Activated T-cell treated with anti-CD3 and anti-CD28 coated beads, Interleukin-2, amount 50 U/mL, for 1 hour (primary cell): ENCODE measurements around the gene LAMA4.

Experiments used
- DNase-seq: peaks from one replicate; pipeline ENCODE4 v3.0.0-alpha.2; 2020

Gene LAMA4

DNA sequence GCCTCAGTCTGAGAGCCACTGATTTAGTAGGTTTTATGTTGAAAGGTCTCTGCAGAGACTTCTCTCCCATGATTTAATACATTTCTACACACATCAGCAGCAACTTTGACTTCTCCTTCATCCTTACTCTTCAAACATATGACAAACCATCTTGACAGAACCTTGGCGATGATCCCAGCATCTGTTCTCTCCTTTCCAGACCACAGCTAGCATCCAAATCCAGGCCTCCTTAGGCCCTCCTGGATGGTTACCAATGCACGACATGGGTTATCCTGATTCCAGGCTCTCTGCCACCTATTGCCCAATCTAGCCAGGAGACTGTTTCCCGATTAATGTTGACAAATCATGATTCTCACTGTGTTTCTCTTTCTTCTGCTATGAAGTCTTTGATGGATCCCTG, 16.8 kb downstream of the LAMA4 start:
- DNase-seq: no peak

DNA sequence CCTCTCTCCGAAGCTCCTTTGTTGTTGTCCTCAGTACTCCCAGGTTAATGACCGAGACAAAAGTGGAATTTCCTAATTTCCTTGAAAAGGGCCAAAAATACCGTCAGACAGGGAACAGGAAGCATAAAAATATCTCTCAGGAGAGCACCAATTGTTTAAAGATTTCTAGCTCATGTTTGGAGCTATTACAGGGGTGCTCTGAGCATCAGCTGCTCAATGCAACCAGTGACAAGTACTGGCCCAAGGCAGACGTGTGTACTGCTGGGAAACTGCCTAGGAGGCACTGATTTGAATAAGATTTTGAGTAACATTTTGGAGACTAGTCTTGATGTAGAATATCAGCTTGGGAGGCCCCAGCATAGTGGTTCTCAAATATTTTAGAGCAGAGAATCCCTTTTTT, 17.3 kb downstream of the LAMA4 start:
- no peak for DNase-seq

DNA sequence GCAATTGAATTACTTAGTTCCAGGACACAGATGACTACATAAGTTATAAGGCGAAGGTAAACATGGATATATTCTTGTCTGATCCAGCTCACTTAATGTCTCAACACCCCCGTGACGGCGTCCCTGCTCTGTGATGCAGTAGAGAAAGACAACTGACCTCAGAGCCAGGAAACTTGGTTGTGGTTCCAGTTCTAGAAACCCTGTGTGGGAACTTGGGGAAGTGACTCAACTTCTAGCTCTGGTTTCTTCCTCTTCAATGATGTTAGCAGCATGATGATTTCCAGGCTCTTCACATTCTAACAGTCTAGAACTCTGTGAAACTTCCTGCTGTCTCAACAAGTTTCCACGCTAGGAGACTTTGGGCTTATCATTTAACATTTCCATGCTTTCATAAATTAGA, 18.4 kb downstream of the LAMA4 start:
- DNase-seq: no peak

DNA sequence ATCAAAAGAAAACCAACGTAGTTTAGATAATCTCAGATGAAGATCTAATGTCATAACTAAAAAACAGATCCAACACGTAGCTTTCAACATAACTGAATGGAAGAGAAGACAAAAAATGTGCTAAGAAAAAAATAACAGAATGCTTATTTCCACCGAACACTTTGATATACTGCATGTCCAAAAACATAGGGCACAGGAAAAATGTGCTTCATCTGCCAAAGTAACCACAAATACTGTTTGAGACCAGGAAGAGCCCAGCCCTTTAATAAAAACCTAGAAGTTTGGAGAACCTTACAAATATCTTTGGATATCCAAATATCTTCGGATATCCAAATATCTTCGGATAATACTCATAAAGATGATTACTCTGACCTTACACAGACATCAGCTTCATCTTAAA, 19.8 kb downstream of the LAMA4 start:
- DNase-seq: no peak

DNA sequence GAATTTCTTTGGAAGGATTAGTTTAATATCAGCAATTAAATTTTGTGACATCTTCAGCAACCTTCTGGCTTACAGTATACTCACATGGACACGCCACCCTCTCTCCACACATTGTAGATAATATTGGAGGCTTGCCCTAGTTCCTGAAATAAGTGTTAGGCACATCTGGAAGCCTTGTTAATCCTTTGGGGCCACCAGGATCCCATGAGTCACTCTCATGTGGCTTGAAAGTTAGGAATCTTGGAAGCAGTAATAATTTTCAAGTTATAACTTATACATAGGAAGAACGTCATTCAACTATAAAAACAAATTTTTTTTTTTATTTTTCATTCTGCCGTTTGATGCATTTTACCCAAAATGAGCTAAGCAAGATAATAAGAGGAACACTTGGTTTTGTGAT, 20.5 kb downstream of the LAMA4 start:
- no peak for DNase-seq

DNA sequence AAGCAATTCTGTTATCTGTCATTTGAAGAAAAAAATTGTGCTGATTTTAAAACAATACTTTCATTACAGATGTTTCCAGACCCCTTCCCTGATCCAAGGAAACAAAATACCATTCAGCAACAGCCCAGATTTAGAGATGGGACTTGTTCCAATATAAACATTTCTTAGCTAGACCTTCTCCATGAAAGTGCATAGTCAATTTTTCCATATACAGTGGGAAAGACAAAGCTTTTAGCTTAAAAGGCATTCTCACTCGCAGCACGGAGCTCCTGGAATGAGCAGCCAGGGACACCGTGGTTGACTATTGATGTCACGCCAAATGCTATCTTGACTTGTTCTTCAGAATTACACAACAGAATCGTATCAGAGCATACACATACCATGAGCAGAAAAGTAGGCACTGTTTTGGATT, 21.5 kb downstream of the LAMA4 start:
- DNase-seq: no peak

DNA sequence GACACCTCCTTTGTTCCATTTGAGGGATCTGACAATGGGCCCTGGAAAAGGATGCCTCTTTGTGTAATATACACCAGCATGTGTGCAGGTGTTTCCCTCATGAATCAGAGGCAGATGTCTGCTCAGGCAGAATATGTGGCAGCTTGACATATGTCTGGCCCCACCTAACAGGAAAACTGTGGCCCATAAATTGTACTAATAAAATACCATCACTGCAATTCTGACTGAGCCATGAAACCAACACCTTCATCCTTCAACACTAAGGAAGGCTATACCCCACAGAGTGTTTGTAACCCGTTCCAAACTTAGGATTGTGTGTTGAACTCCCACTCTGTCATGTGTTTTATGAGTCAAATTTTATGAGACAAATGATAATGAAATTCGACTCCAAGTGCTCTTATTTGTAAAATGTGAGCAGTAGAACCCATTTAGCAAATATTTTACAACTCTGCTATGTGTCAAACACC, 22.7 kb downstream of the LAMA4 start:
- DNase-seq: no peak

DNA sequence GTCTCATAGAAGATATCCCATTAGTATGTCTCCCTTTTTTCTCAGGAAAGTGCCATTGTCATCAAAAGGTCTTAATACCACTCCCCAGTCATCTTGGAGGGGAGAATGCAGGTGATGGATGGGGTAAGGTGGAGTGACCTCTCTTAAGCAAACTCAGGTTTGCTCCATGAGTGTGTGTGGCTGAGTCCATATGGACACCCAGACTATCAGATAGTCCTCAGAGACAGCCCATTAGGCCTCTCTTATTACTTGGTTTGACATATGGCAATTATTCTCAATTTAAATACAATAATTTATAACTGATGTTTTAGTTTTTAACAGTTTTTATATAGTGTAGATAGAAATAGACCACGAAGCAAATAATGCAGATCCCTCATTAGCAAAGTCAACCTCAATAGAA, 23.2 kb downstream of the LAMA4 start:
- DNase-seq: no peak

DNA sequence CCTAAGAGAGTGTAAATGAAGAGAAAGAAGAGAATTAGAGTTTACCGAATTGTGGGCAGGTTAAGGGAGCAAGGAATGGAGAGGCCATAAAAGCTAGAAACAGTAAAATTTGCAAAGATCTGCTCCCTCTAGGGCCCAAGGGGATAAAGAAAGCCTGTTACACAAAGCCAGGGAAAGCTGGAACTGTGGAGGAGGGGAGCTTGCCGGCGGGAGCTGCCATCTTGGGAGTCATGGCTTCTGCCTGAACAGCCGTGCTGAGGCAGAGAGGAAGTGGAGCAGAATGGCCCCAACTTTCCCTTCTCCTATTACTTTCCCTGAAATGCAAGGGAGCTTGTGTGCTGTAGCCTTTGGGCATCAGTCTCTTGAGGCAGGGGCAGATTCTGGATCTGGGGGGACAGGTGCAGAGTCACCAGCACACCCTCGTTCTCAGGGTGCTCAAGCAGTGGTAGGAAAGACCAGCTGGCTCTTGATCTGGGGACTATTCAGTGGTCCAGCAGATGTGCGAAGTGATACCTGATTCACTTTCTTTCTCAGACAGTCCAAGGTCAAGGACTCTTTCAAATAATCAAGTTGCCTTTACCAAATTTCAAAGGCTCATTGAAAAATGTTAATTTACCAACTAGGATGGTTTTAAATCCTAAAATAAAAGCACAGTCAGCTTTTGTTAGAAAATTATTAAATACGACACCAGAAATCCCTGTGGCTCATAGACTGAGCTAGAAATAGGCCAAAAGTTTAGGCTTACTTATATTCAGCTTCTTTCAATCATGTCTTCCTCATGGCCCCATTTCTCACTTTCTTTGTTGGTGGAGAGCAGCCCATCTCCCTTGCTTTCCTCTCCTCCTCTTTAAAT, 25.7 kb downstream of the LAMA4 start:
- no peak for DNase-seq

DNA sequence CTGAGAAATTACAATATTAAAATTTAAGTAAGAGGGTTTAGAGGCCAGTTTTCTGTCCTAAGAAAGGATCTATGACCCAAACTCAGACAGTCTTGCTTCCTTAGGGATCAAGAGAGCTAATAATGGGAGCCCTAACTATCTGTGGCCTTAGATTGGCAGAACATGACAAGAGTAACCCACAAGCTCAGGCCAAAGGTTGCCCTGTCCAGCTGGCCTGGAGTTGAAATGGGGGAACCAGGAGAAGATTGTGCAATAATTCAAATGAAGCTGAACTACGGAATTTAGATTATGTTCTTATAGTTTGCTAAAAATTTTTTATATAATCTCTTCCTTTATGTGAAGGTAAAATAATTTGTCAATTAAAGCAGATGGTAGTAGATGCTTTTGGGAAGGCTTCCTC, 26.4 kb downstream of the LAMA4 start:
- DNase-seq: no peak

DNA sequence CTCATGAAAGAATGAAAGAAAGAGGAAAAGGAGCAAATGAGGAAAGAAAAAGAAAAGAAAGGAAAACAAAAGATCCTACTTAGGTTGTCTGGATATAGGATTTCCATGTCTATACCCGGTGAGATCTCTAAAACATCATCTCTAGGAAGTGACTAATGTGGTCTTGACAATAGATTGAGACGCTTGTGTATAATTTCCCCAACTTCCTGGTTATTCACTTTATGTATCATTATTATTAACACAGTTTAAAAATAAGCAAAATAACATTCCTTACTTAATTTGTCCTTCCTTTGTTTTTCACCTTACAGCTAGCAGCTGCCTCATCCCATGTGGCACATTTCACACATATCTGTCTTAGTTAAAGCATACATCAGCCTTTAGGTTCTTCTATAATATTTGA, 27.0 kb downstream of the LAMA4 start:
- DNase-seq: no peak

DNA sequence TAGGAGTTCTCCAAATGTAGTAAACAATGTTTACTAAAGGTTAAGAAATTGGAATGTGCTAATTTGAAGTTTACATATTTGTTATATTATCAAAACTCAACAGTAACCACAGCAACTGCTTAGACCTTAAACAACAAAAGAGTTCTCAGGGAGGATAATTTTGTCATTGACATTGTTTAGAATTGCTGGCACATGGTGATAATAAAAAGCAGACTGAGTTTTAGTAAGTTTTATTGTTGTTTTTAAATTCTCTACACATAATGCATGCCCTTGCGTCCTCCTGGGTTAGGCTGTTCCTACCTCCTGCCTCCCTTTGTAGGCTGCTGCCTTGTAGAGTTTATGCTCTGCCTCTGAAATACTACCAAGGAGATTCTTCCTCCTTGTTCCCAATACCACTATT, 28.7 kb downstream of the LAMA4 start:
- DNase-seq: no peak

DNA sequence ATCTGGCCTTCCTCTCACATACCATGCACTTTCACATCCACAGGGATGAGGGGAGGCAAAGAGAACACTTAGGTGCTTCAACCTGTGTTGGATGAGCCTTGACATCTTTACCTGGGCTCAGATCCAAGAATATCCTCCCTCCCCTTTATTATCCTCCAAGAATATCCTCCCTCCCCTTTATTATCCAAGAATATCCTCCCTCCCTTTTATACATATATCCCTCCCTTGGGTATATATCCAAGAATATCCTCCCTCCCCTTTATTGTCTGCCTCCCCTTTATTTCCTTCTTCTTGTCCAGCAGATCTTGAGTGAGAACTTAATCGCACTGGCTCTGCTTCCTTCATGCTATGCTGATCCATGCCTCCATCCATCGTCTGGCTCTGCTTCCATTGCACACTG, 30.3 kb downstream of the LAMA4 start:
- DNase-seq: no peak

DNA sequence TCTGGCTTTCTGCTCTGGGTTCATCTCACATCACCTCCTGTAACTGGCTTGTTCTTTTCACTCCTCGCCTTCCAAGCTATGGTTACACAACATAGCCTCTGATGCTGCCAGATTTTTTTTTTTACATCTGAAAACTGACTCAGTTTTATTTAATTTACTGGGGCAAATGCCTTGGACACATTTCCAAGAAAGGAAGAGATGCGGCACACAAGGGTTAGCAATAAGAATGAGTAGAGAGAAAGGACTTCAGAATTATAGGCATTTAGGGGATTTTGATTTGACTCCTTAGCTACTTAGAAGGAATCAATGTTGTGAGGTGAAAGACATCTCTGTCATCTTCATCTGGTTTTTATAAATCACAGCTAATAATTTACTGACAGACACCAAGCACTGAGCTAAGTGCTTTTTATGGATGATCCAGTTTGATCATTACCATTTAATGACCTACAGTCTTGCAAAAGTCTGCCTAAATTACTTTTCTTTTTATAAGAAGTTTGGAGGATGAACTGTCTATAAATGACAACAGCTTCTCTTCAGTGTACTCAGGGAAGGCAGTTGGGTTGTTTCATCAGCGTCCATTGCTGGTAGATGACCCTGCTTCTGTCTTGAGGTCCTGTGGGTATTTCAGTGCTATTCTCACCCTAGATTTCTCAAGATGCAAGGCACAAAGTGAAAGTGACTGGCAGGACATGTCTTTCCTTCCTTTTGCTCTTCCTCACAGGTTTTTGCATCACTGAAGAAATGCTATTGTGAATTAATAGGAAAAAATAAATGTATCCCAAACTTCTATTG, 31.1 kb downstream of the LAMA4 start:
- DNase-seq: no peak

DNA sequence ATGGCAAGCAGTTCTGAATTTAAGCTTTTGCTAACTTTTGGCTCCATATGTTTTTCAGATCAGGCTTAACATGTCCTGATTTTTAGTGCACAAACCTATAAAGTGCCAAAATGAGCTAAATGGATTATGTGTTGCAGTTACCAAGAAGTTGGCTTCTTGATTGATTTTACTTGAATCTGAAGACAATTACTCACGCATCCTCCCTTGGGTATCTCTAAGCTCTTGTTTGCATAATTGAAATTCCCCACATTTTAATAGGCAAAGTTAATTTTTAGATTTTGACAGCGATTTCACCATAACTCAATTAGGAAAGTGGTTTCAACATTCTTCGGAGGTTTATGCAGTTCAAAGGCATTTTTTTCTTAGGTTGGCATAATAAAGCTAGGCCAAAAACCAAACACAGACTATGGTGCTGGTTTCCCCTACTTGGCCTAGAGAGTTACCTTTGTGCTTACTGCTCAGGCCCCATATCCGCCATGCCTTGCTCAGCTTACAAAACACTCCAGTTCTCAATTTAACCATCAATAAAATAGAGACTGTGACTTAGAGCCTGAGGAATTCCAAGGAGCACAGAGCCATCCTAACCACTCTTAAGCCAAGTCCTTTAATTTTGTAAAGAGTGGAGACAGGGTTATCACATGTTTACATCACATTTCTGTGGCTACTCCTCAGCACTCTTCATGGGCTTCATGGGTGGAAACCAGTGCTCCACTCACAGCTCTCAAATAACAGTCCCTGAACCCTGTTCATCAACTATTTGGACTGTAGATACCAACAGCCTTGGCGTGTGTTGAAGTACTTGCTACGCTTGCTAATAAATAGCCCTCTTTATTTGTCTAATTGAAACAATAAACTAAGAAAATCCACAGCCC, 32.1 kb downstream of the LAMA4 start:
- no peak for DNase-seq

DNA sequence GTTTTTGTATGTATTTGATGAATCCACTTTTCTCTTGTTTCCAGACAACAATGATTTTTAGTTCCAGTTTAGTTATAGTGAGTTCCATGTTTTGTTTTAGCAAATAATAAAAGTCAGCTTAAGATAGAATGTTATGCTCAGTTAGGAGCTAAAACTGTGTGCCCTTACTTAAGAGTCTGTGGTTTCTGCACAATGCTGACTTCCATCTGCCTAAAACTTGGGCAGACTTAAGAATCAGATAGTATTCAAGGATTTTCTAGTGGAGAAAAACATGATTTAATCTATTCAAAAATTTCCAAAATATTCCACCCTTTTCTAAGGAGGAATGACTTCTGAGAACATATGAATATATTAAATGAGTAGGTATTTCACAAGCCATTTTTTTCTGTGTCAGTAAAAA, 32.8 kb downstream of the LAMA4 start:
- DNase-seq: no peak

DNA sequence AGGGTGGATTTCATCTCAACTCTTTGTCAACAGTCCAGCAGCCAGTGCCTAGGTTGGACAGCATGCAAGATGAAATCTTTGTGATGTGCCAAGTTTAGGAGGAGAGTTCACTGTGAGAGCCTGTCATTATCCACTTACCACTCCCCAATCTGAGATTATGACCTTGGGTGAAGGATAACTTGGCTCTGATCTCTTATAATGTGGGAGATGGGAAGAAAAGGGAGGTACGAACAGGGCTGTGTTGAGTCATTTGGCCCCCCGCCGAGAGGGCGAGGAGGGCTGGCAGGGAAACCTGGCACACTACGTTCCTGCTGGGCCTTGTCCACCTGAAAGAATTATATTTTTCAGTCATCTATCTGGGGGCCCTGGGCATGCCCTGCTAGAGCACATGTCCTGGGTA, 35.8 kb downstream of the LAMA4 start:
- DNase-seq: no peak

DNA sequence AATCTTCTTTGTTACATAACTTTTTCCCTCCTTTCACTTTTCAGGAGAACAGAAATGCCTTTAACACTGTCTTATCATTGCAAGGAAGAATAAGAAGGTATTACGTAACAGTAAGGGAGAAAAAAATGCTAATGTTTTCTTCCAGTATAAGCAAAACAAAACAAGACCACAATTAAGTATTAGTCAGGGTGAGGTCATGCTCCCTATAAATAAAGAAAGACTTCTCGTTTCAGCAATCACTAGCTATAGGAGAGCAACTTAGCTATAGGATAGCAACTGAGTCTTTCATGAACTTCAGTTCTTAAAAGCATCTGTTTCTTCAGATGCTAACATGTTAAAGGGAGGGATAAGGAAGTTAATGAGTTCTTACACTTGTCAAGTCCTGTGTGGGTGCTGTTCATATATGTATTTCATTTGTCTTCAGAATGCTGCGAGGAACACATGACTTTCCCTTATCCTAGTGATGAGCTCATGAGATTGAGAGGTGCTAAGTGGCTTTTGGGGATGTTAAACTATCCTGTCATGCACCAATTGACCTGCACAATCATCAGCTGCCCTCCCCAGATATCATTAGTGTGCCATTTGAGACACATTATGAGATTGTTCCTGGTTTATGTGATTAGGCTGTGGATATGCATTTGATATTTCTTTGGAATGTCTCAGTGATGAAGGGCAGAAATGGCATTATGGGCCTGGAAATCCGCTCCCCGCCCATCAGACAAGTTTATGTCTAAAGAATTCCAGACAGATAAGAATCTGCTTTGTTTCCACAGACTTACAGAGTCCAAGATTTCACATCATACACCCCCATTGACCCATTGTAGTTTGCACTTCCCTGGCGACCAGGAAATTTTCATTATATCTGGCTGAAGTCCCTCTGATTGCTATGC, 37.5 kb downstream of the LAMA4 start:
- no peak for DNase-seq

DNA sequence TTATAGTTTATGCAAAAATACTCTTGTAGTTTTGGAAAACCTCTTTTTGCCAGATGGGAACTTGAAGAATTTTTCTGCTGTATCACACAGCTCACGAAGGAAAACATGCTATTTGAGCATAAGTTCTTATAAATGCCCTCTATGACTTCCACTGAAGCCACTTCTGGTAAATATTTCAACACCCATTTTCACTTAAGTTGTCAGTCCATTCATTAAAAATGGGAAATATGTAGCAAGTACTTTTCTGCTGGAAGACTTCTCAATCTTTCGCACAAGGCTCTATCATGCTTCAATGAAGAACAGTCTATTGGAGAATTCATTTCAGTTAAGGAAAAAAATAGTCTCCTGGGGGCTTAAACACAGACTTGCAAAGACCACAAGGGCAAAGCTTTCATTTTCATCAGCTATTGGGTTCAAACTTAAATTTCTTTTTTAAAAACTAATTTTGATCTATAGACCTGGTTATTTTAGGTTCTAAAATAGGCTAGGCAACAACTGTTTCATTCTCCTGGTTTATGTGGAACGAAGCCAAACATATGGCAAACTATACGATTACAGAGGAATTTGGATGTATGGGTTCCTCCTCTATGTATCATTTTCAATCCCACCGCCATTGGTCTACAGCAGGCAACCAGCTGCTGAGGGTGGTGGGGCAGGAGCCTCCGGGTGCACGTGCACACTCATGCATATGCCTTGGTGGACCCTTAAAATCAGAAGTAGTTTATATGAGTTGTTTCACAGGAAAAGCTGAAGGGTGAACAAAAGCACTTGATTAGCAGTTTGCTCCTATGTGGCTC, 38.7 kb downstream of the LAMA4 start:
- no peak for DNase-seq

DNA sequence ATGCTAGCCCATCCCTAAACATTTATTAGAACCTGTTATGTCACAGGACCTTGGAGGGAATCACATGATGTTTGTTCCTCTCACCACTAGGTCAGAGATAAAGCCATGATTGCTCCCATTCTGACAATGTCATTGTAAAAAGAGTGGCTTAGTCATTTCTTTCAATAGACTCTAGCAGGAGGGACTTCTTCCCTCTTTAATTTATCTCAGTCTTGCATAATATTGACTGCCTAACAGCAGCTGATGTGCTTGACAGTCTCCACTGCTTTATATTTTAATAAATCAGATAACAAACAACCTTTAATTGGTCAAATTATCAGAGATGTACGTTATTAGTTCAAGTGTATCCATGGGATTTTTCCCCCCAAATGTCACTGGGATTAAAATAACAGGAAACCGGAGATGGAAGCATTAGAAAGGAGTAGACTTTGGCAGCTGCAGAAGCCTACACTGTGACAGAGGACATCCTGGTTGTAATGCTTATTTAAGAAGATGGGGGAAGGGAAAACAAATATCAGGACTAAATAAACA, 39.6 kb downstream of the LAMA4 start:
- DNase-seq: no peak

DNA sequence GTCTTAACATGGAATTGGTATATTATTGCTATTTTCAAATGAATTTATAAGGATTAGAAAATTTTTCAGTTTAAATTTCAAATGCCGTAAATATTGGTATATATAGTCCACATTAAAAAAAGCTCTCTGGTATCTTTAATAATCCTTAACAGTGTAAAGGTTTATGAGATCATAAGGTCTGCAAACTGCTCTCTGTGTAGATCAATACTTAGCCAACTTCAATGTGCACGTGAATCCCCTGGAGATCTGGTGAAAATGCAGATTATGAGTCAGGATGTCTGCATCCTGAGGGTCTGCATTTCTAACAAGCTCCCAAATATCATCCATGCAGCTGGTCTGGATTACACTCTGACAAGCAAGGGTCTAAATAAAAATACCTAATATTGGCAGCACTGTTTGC, 43.5 kb downstream of the LAMA4 start:
- DNase-seq: no peak
